Measurements from ENCODE around the gene KLHL5. TPM values are rescaled to one million over a fixed set of nuclear protein-coding genes. Genes with fewer than 3 reads are reported as not detected.
A peak's percentile ranks its signal among the peaks of the same experiment; 100 is the strongest.

KLHL5 gene
- total RNA-seq, 2 experiments from 2014 or later, result 34.4 to 59.8 TPM

GRCh38 chr4:39169426-39169825 lies 107.4 kb downstream of the KLHL5 start:
- H3K79me2 ChIP-seq (ENCODE audit: insufficient read depth, low read depth, low read length), result no peaks in the 10 kb centered on the region
- no peak for DNase-seq (ENCODE audit: low spot score)
- H3K4me3 ChIP-seq (ENCODE audit: low read depth, low read length, poor library complexity, severe bottlenecking), result no peak overlapping the region
- intact Hi-C loops (cut with micrococcal nuclease; ENCODE audit: unreplicated experiment), result loop anchor here (5.0 to 10.0 kb wide), 4 partner anchors 188 to 1825 kb away; no protein-coding TSS in a partner anchor
- peaks cover 40% of the 10 kb centered on the region for H3K9me3 ChIP-seq (ENCODE audit: low read length)
- ChIA-PET CTCF (ENCODE audit: unreplicated experiment) (no interaction called here), POLR2A (interaction anchor here (1.0 to 5.3 kb wide), 7 partner anchors 10 to 127 kb away, joined by 4 to 30 read pairs (median 5); partner anchors contain the start of gene WDR19)
- peaks cover 52% of the 10 kb centered on the region for H3K4me1 ChIP-seq (ENCODE audit: insufficient read depth, low read length, poor library complexity, severe bottlenecking)
- H3K27ac ChIP-seq (ENCODE audit: low read depth, low read length, poor library complexity, severe bottlenecking), result no peak overlapping the region
- H3K4me2 ChIP-seq (ENCODE audit: low read length), result no peak overlapping the region
- peak overlapping the region; percentile 26; the same call in 1 of the 2 replicates for H2AFZ ChIP-seq (ENCODE audit: low read length)
- BruUV-seq (replicated peaks), result no TSS peak
- H3K36me3 ChIP-seq (ENCODE audit: insufficient read depth, low read length), result peaks cover 10% of the 10 kb centered on the region; the same call in 1 of the 2 replicates
- H3K9me2 ChIP-seq (ENCODE audit: insufficient read depth, low read length), result no peaks in the 10 kb centered on the region
- TF ChIP-seq CTCF (conservative IDR thresholded peaks at IDR 0.05; ENCODE audit: low read length) (no peak), EZH2phosphoT487 (IDR thresholded peaks at IDR 0.05; ENCODE audit: borderline replicate concordance, low read depth, low read length) (no peak)
- no peaks in the 10 kb centered on the region for H4K20me1 ChIP-seq (ENCODE audit: insufficient read depth, low read length)

GRCh38 chr4:39170301-39170700 lies 108.3 kb downstream of the KLHL5 start:
- Histone ChIP-seq H3K9me2 (ENCODE audit: insufficient read depth, low read length) (no peaks in the 10 kb centered on the region), H3K27ac (ENCODE audit: low read depth, low read length, poor library complexity, severe bottlenecking) (no peak overlapping the region), H3K4me3 (ENCODE audit: low read depth, low read length, poor library complexity, severe bottlenecking) (no peak overlapping the region), H4K20me1 (ENCODE audit: insufficient read depth, low read length) (no peaks in the 10 kb centered on the region), H3K4me2 (ENCODE audit: low read length) (no peak overlapping the region), H3K36me3 (ENCODE audit: insufficient read depth, low read length) (peaks cover 10% of the 10 kb centered on the region; the same call in 1 of the 2 replicates), H3K79me2 (ENCODE audit: insufficient read depth, low read depth, low read length) (no peaks in the 10 kb centered on the region), H2AFZ (ENCODE audit: low read length) (no peak overlapping the region), H3K4me1 (ENCODE audit: insufficient read depth, low read length, poor library complexity, severe bottlenecking) (peaks cover 43% of the 10 kb centered on the region), H3K9me3 (ENCODE audit: low read length) (peaks cover 40% of the 10 kb centered on the region)
- POLR2A ChIA-PET, result interaction anchor here (1.5 kb wide), 1 partner anchor 9 kb away, joined by 11 read pairs; no protein-coding TSS in a partner anchor
- CTCF ChIA-PET (ENCODE audit: unreplicated experiment), result no interaction called here
- TF ChIP-seq EZH2phosphoT487 (IDR thresholded peaks at IDR 0.05; ENCODE audit: borderline replicate concordance, low read depth, low read length), result no peak
- no peak for TF ChIP-seq CTCF (conservative IDR thresholded peaks at IDR 0.05; ENCODE audit: low read length)
- DNase-seq (ENCODE audit: low spot score), result no peak
- BruUV-seq (replicated peaks), result no TSS peak
- intact Hi-C loops (cut with micrococcal nuclease; ENCODE audit: unreplicated experiment), result no loop called here

Other genes starting within 250 kb of the KLHL5 start
- gene TLR6, start 205.4 kb upstream of the KLHL5 start, total RNA-seq (2014; rRNA removed; shearing (Covaris generic)), result 1.5 TPM in 2 replicates
- 7.1 and 9.2 TPM in 2 replicates for gene TLR6, start 205.4 kb upstream of the KLHL5 start, total RNA-seq (2022)
- gene FAM114A1, start 194.4 kb upstream of the KLHL5 start, total RNA-seq (2014; rRNA removed; shearing (Covaris generic)), result not detected in 2 replicates
- gene FAM114A1, start 194.4 kb upstream of the KLHL5 start, total RNA-seq (2022), result not detected in 2 replicates
- 25.0 and 29.0 TPM in 2 replicates for gene TMEM156, start 29.8 kb upstream of the KLHL5 start, total RNA-seq (2014; rRNA removed; shearing (Covaris generic))
- 29.4 and 35.7 TPM in 2 replicates for gene TMEM156, start 29.8 kb upstream of the KLHL5 start, total RNA-seq (2022)
- gene WDR19, start 120.3 kb downstream of the KLHL5 start, total RNA-seq (2014; rRNA removed; shearing (Covaris generic)), result 40.5 and 41.2 TPM in 2 replicates
- 47.5 and 51.0 TPM in 2 replicates for gene WDR19, start 120.3 kb downstream of the KLHL5 start, total RNA-seq (2022)

Data from OCI-LY7 (cell line).